ENCODE measurements around the gene TOLLIP.

- TF ChIP-seq CTCF (IDR thresholded peaks at IDR 0.05) (no peak), POLR2A (IDR thresholded peaks at IDR 0.05) (no peak)
These were observed 67.7 kb downstream of the TOLLIP start for GRCh38 chr11:1241706-1242105.
